ENCODE measurements around the gene MAGOH. TPM values are rescaled to one million over a fixed set of nuclear protein-coding genes. Genes with fewer than 3 reads are reported as not detected.
"Not testable (repeated sequence)": the region's sequence is repeated elsewhere in the genome, so short reads cannot be mapped to it uniquely, and the experiment has no call there.

MAGOH gene
- total RNA-seq, 1 donor from 2014 or later = 38.1 TPM

GRCh38 chr1:53220962-53221286, 17.4 kb downstream of the MAGOH start:
- no peak for DNase-seq (ENCODE audit: low read depth in 2 of 2)

GRCh38 chr1:53220171-53220961, 18.0 kb downstream of the MAGOH start, which contains the start of gene CZIB:
Gene CZIB, minus strand, starts transcription at chr1:53220634. Its CDS starts 59 bp downstream, at chr1:53220575.
- peak; percentile 73 to 90 for DNase-seq (ENCODE audit: low read depth in 2 of 2)

GRCh38 chr1:53219711-53220110, 18.6 kb downstream of the MAGOH start:
- no peak for DNase-seq (ENCODE audit: low read depth in 2 of 2)

GRCh38 chr1:53218201-53218600, 20.1 kb downstream of the MAGOH start:
- DNase-seq (ENCODE audit: low read depth in 2 of 2) = no peak

- no peak for DNase-seq (ENCODE audit: low read depth in 2 of 2)
These were observed 23.9 kb downstream of the MAGOH start for GRCh38 chr1:53214376-53214940.

GRCh38 chr1:53210954-53211353, 27.4 kb downstream of the MAGOH start:
- no peak for DNase-seq (ENCODE audit: low read depth in 2 of 2)

- no peak for DNase-seq (ENCODE audit: low read depth in 2 of 2)
These were observed 28.0 kb downstream of the MAGOH start for GRCh38 chr1:53210352-53210751.

GRCh38 chr1:53207726-53208125, 30.6 kb downstream of the MAGOH start:
- DNase-seq (ENCODE audit: low read depth in 2 of 2) = no peak

- DNase-seq (ENCODE audit: low read depth in 2 of 2) = no peak
These were observed 31.5 kb downstream of the MAGOH start for GRCh38 chr1:53206735-53207379.

GRCh38 chr1:53206083-53206685, 32.1 kb downstream of the MAGOH start:
- not testable (repeated sequence) for DNase-seq (ENCODE audit: low read depth in 2 of 2)

- not testable (repeated sequence) for DNase-seq (ENCODE audit: low read depth in 2 of 2)
These were observed 32.8 kb downstream of the MAGOH start for GRCh38 chr1:53205496-53205895.

- no peak for DNase-seq (ENCODE audit: low read depth in 2 of 2)
These were observed 34.9 kb downstream of the MAGOH start for GRCh38 chr1:53203466-53203865.

- no peak for DNase-seq (ENCODE audit: low read depth in 2 of 2)
These were observed 40.1 kb downstream of the MAGOH start for GRCh38 chr1:53198241-53198651.

- DNase-seq (ENCODE audit: low read depth in 2 of 2) = peak in 1 of 2 donors; percentile 7
These were observed 40.8 kb downstream of the MAGOH start for GRCh38 chr1:53197291-53198200.

GRCh38 chr1:53196485-53197290, 41.6 kb downstream of the MAGOH start, which contains the start of gene CPT2:
Gene CPT2, plus strand, starts transcription at chr1:53196824. Its CDS starts 120 bp downstream, at chr1:53196944.
- peak; percentile 37 to 83 for DNase-seq (ENCODE audit: low read depth in 2 of 2)

GRCh38 chr1:53196017-53196484, 42.3 kb downstream of the MAGOH start:
- no peak for DNase-seq (ENCODE audit: low read depth in 2 of 2)

- peak in 1 of 2 donors; percentile 12 for DNase-seq (ENCODE audit: low read depth in 2 of 2)
These were observed 42.9 kb downstream of the MAGOH start for GRCh38 chr1:53195246-53196016.

- DNase-seq (ENCODE audit: low read depth in 2 of 2) = no peak
These were observed 48.1 kb downstream of the MAGOH start for GRCh38 chr1:53190210-53190611.

GRCh38 chr1:53189061-53189460, 49.3 kb downstream of the MAGOH start:
- no peak for DNase-seq (ENCODE audit: low read depth in 2 of 2)

Measured in dermis microvascular lymphatic vessel endothelial cell (primary cell).